SU-DHL-6 (cell line): ENCODE measurements around the gene INTS15.

ENCODE experiments used
- CTCF ChIP-seq: fragments of 200-600 bp; sonication (generic); IDR thresholded peaks from one replicate; pipeline ENCODE4 v1.5.1; 2017; ENCODE audit warnings: antibody characterized with exemption, mild to moderate bottlenecking, low read length, moderate library complexity; ENCODE audit not compliant: insufficient read depth, poor library complexity, severe bottlenecking
- EZH2phosphoT487 ChIP-seq: fragments of 200-600 bp; sonication (generic), shearing (Covaris generic); conservative IDR thresholded peaks from 2 replicates; pipeline ENCODE4 v1.6.1; 2018; ENCODE audit warnings: mild to moderate bottlenecking, antibody characterized with exemption, low read length, moderate library complexity, mixed read lengths

- no peak for TF ChIP-seq CTCF
- TF ChIP-seq EZH2phosphoT487: no peak
Observed at GRCh38 chr7:6619961-6620360, 30.1 kb downstream of the INTS15 start.
